Measurements from ENCODE around the gene PKD1L1. TPM values are rescaled to one million over a fixed set of nuclear protein-coding genes. Genes with fewer than 3 reads are reported as not detected.

PKD1L1 gene
- total RNA-seq, 1 experiment from 2014 or later, result 0.17 TPM

- no peak overlapping the region for H3K4me2 ChIP-seq (ENCODE audit: insufficient read depth, insufficient read length, low read length)
These were observed 189.7 kb downstream of the PKD1L1 start for GRCh38 chr7:47758546-47758945.

More at GRCh38 chr7:47758546-47758945, 189.7 kb downstream of the PKD1L1 start:
- Histone ChIP-seq H4K91ac (ENCODE audit: insufficient read length, low read depth, low read length) (no peak overlapping the region), H2BK5ac (ENCODE audit: insufficient read length, low read length) (no peak overlapping the region), H2AFZ (ENCODE audit: low read length) (no peak overlapping the region), H3K4me1 (ENCODE audit: insufficient read depth, low read length) (no peaks in the 10 kb centered on the region), H4K5ac (ENCODE audit: insufficient read length, low read depth, low read length) (no peak overlapping the region), H2AK5ac (ENCODE audit: insufficient read length, low read length) (no peak overlapping the region), H3K79me2 (ENCODE audit: insufficient read depth, low read length) (no peaks in the 10 kb centered on the region), H3K14ac (ENCODE audit: insufficient read depth, low read length) (no peak overlapping the region), H3K4ac (ENCODE audit: low read depth, low read length) (no peak overlapping the region), H3K23me2 (ENCODE audit: insufficient read length, low read depth, low read length, poor library complexity, severe bottlenecking) (no peaks in the 10 kb centered on the region), H4K8ac (replicated peaks; ENCODE audit: insufficient read length, low read depth, low read length) (no peak overlapping the region), H3K27ac (ENCODE audit: insufficient read length, low read depth, low read length) (no peak overlapping the region), H4K20me1 (ENCODE audit: control insufficient read depth, insufficient read depth, insufficient read length) (no peaks in the 10 kb centered on the region), H3K18ac (ENCODE audit: insufficient read length, low read depth, low read length) (no peak overlapping the region), H3K56ac (ENCODE audit: insufficient read length, low read depth, low read length) (no peak overlapping the region), H2BK120ac (ENCODE audit: low read depth, low read length, poor library complexity, severe bottlenecking) (no peak overlapping the region), H2BK15ac (ENCODE audit: low read depth, low read length) (no peak overlapping the region), H3K79me1 (ENCODE audit: insufficient read depth, low read depth, low read length, poor library complexity, severe bottlenecking) (no peaks in the 10 kb centered on the region), H3T11ph (ENCODE audit: low read length) (no peak overlapping the region), H3K23ac (ENCODE audit: insufficient read length, low read depth, low read length) (no peak overlapping the region), H3K9ac (ENCODE audit: extremely low read depth, insufficient read length, low read length) (no peak overlapping the region), H2BK12ac (ENCODE audit: insufficient read length, low read depth, low read length) (no peak overlapping the region), H2BK20ac (ENCODE audit: low read depth, low read length, poor library complexity, severe bottlenecking) (no peak overlapping the region), H3K27me3 (ENCODE audit: insufficient read depth, low read length) (no peaks in the 10 kb centered on the region), H3K9me3 (ENCODE audit: control insufficient read depth, low read depth, low read length) (no peaks in the 10 kb centered on the region)
- Mint-ChIP-seq H3K4me3 (no peak overlapping the region), H3K36me3 (ENCODE audit: insufficient read depth in 1 of 3, low read depth in 3 of 3) (no peaks in the 10 kb centered on the region), H3K4me1 (peaks cover 7 to 10% of the 10 kb centered on the region in 2 experiments), H3K27ac (no peak overlapping the region; a peak in 1 of 7 replicates), H3K27me3 (ENCODE audit: low read depth) (no peaks in the 10 kb centered on the region), H3K9me3 (no peaks in the 10 kb centered on the region)
- TF ChIP-seq CTCF (conservative IDR thresholded peaks at IDR 0.05), result no peak
- DNase-seq, result no peak
- WGBS (ENCODE audit: extremely low coverage, insufficient read length, low lambda C conversion rate), result no CpG with 5 or more reads among the region's 2 CpGs
